HPDE6-E6E7 (cell line): ENCODE results near the gene ANHX.
"Not testable (repeated sequence)": the region's sequence is repeated elsewhere in the genome, so short reads cannot be mapped to it uniquely, and the experiment has no call there.

Source experiments
- DNase-seq: peaks from one replicate; pipeline ENCODE4 v3.0.0; 2011; ENCODE audit warnings: missing footprints; ENCODE audit errors: extremely low spot score

ANHX gene

GRCh38 chr12:133235401-133236112 is at the start of gene ANHX:
ANHX (minus strand) TSS chr12:133235877; CDS start chr12:133234356, 1,521 bp downstream.
- no peak for DNase-seq

DNA sequence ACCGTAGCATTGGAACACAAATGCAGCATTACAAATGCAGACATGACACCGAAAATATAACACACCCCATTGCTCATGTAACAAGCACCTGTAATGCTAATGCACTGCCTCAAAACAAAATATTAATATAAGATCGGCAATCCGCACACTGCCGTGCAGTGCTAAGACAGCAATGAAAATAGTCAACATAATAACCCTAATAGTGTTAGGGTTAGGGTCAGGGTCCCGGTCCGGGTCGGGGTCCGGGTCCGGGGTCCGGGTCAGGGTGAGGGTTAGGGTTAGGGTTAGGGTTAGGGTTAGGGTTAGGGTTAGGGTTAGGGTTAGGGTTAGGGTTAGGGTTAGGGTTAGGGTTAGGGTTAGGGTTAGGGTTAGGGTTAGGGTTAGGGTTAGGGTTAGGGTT is 29.0 kb upstream of the ANHX start:
- not testable (repeated sequence) for DNase-seq

DNA sequence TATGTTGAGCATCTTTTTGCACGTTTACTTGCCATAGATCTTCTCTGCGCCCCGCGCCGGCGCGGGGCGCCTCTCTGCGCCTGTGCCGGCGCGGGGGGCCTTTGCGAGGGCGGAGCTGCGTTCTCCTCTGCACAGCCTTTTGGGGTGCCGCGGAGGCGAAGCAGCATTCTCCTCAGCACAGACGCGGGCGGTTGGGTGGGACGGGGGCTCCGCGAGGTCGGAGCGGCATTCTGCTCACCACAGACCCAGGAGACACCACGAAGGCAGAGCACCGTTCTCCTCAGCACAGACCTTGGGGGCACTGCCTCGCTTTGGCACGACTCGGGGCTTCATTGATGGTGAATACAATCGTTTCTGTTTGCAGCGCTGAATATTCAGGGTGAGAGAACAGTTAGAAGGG is 28.5 kb upstream of the ANHX start:
- no peak for DNase-seq

DNA sequence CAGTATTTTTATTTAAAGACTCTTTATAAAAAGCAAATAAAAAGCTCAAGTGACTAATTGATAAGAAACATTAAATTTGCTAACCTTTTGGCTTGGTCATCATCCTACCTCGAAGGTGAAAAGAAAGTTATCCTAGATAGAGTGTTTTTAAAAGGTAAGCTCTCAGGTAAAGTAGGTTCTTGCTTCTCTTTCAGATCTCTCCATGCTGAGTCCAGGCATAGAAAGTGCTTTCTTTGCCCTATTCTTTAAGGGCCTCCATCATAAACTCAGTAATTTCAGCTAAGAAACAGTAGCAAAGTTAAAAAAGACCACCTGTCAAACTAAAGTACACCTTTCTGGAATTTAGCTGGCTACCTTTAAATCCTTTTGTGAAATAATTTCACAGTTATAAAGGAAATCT is 20.6 kb upstream of the ANHX start:
- DNase-seq, result no peak

- DNase-seq, result not testable (repeated sequence)
These were observed 20.2 kb upstream of the ANHX start for GRCh38 chr12:133255833-133256232.

GRCh38 chr12:133251732-133252131 is 16.1 kb upstream of the ANHX start:
- DNase-seq, result no peak

GRCh38 chr12:133236556-133236955 is 879 bp upstream of the ANHX start:
- no peak for DNase-seq

DNA sequence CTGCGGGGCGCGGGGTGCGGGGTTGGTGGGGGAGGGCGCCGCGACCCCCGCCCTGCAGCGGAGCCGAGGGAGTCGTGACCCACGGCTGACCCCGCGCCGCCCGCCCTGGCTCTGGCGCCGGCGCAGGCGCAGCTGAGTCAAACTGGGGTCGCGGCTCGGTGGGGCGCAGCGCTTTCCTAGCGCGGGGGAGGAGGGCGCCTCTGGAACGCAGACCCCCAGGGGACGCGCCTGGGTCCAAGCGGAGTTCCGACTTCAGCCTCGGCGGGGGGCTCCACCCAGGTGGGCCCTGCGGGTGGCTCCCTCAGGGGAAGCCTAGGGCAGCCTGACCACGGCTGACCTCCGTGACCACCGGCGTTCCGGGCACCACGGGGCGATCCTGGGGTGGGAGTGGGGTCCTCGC is 467 bp upstream of the ANHX start:
- DNase-seq, result no peak

- DNase-seq, result no peak
These were observed 706 bp downstream of the ANHX start for GRCh38 chr12:133234971-133235370.

DNA sequence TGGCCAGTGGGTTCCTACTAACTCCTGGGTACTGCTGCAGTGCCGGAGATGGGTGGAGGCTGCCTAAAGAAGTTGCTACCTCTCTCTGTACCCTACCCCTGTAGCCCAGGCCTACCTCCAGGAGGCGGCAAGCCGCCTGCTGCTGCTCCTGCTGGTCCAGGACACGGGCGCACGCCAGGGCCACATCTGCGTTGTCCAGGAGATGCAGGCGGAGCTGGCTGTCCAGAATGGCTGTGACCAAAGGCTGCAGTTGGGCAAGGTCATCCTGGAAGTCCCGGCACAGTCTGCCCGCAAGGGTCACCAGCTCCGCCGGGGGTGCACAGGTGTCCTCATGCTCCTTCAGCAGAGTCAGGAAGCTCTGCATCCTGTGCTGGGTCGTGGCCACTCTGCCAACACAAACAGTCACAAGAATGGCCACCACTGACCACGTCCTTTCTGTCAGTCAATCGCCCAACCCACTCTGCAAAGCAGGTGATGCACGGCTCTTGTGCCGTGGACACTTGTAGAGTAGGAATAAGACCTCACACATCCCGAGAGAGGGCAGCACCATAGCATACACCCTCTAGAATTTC is 1.6 kb downstream of the ANHX start:
- no peak for DNase-seq

GRCh38 chr12:133233006-133233405 is 2.7 kb downstream of the ANHX start:
- no peak for DNase-seq

DNA sequence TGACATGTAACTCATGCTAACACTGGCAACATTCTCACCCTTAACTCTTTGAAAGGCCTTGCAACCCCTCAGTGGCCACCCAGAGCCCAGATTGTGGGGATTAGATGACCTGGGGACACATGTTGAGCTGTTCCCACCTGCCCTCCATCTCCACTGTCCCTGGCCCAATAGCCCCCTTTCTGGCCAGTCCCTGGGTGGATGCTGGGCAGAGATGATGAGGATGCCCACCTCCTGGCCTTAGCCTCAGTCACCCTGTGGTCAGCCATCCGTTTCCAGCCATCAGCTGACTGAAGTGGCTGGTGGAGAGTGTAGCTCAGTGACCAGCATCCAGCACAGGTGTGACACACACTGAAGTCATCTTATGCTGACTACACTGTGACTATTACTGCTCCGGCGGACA is 4.7 kb downstream of the ANHX start:
- DNase-seq, result no peak

GRCh38 chr12:133227281-133227852 is 8.3 kb downstream of the ANHX start:
- no peak for DNase-seq

DNA sequence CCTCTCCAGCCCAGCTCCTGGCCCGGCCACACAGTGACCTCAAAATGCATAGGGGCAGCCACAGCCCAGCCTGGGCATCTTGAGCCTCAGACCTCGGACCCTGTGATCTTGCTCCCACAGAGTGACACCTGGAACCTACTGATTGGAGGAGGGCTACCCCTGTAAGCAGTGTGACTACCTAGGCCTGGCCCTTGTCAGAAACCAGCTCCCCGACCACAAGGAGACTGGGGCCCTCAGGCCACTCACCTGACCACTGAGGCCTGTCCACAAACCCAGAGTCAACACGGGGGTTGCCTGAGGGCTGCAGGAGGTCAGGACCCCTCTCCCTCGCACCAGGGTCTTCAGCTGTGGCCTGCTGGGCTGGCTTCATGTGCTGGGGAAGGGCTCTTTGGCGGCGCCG is 9.0 kb downstream of the ANHX start:
- no peak for DNase-seq

- no peak for DNase-seq
These were observed 10.2 kb downstream of the ANHX start for GRCh38 chr12:133225527-133225926.

- DNase-seq, result no peak
These were observed 13.5 kb downstream of the ANHX start for GRCh38 chr12:133222211-133222610.

GRCh38 chr12:133221241-133221640 is 14.4 kb downstream of the ANHX start:
- DNase-seq, result no peak

DNA sequence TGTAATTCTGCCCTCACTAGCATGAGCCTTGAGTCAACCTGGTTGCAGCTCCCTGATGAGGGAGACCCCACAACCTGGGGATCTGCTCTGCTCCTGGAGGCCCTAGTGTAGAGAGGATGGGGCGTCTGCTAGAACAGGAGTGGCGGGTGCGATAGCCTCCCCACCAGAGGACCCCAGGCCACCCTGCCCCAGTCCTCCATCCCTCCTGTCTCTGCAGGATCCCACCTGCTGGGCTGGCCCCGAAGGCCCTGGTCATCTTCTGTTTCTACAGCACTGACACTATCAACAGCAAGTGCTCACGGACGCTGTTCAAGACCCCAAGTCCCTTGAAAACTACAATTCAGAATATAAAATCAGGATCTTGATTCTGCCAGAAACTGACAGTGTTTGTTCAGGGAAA is 15.2 kb downstream of the ANHX start:
- DNase-seq, result no peak

GRCh38 chr12:133217219-133217618 is 18.5 kb downstream of the ANHX start:
- no peak for DNase-seq

GRCh38 chr12:133215724-133216123 is 20.0 kb downstream of the ANHX start:
- no peak for DNase-seq

DNA sequence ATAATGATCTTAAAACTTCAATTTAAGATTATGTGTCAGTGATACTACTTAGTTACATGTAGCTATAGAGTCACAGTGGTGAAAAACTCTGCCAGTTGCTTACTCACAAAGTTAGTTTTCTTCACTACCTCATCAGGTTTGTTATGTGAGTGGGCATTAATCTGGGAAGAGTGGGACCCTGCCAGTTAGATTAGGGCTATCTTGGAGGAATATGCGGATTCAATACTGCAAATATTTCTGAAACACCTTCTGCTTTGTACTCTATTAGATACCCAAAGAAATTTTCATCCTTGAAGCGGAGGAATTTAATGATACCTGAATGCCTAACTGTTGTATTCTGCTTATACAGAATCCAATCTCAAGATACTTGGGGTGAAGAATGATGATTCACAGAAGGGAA is 29.3 kb downstream of the ANHX start:
- no peak for DNase-seq

GRCh38 chr12:133204264-133204603 is 31.4 kb downstream of the ANHX start:
- DNase-seq, result no peak
